H1 (cell line): ENCODE results near the gene RBM4. TPM values are rescaled to one million over a fixed set of nuclear protein-coding genes. Genes with fewer than 3 reads are reported as not detected.

ENCODE experiments used
- CTCF ChIA-PET: fragments of 300-600 bp; sonication (Branson Sonifier 250); formaldehyde crosslinking; loops from one replicate; lab custom pipeline; 2021; ENCODE audit not compliant: partially characterized antibody; lab: Charles Lee
- POLR2A ChIA-PET: fragments of 300-600 bp; sonication (Branson Sonifier 250); formaldehyde crosslinking; loops from one replicate; lab custom pipeline; 2021; ENCODE audit warnings: inconsistent platforms; ENCODE audit not compliant: partially characterized antibody; lab: Charles Lee
- DNase-seq, 2 experiments: peaks; one replicate each; pipeline versions ENCODE4 v3.0.0 to v3.0.0-alpha.2; 2010 to 2022; ENCODE audit warnings: low spot score in 2 of 2, low read depth in 1 of 2, mixed read lengths in 1 of 2
- FAIRE-seq: peaks from 2 replicates; lab custom pipeline; 2011; peaks lifted over from hg19 to GRCh38; lab: Jason Lieb, UNC
- H2AFZ ChIP-seq: 2 replicates; pipeline ENCODE4 v1.8.1; 2012; ENCODE audit warnings: low read length, inconsistent platforms
- H2AK5ac ChIP-seq: 2 replicates; pipeline ENCODE4 v1.6.1; 2013; ENCODE audit warnings: low read depth, low read length
- H2BK120ac ChIP-seq: replicated peaks from 2 replicates; pipeline ENCODE3; 2013; ENCODE audit warnings: low read depth, low read length, inconsistent platforms
- H2BK12ac ChIP-seq: 2 replicates; pipeline ENCODE4 v1.6.1; 2013; ENCODE audit warnings: low read depth, low read length
- H2BK15ac ChIP-seq: 2 replicates; pipeline ENCODE4 v1.6.1; 2013; ENCODE audit warnings: low read length
- H2BK20ac ChIP-seq: 2 replicates; pipeline ENCODE4 v1.6.1; 2013; ENCODE audit warnings: low read length
- H2BK5ac ChIP-seq: 2 replicates; pipeline ENCODE4 v1.6.1; 2013; ENCODE audit warnings: low read depth, low read length
- H3K14ac ChIP-seq: 2 replicates; pipeline ENCODE4 v1.6.1; 2013; ENCODE audit warnings: inconsistent platforms; ENCODE audit not compliant: insufficient read length
- H3K18ac ChIP-seq: 2 replicates; pipeline ENCODE4 v1.6.1; 2013; ENCODE audit warnings: low read length; ENCODE audit errors: extremely low read depth
- H3K23ac ChIP-seq: 2 replicates; pipeline ENCODE4 v1.6.1; 2013; ENCODE audit warnings: inconsistent platforms; ENCODE audit not compliant: insufficient read length
- H3K23me2 ChIP-seq: 2 replicates; pipeline ENCODE4 v1.6.1; 2013; ENCODE audit warnings: low read depth, low read length
- H3K27ac ChIP-seq: 2 replicates; pipeline ENCODE4 v1.6.1; 2011; ENCODE audit warnings: low read depth, low read length, inconsistent platforms
- H3K27me3 ChIP-seq, 4 experiments: replicated peaks in 1 of 4; 1 replicate in 1 of 4; 2 replicates in 3 of 4; pipeline versions ENCODE4 v1.6.1 to v1.8.1; 2011 to 2013; ENCODE audit warnings: low read length in 3 of 4, mild to moderate bottlenecking in 3 of 4, inconsistent platforms in 2 of 4, mixed read lengths in 2 of 4, moderate library complexity in 1 of 4; ENCODE audit not compliant: control insufficient read depth in 3 of 4, insufficient read depth in 3 of 4; ENCODE audit errors: extremely low read depth in 1 of 4
- H3K36me3 ChIP-seq, 4 experiments: 2 replicates each; pipeline versions ENCODE4 v1.6.1 to v1.8.1; 2011 to 2013; ENCODE audit warnings: mild to moderate bottlenecking in 4 of 4, low read length in 3 of 4, moderate library complexity in 2 of 4, control low read depth in 1 of 4, inconsistent platforms in 1 of 4; ENCODE audit not compliant: insufficient read depth in 4 of 4, control insufficient read depth in 2 of 4
- H3K4ac ChIP-seq: replicated peaks from 2 replicates; pipeline ENCODE3; 2013; ENCODE audit warnings: low read length, low read depth, mixed read lengths, inconsistent platforms; ENCODE audit not compliant: insufficient read length
- H3K4me1 ChIP-seq, 4 experiments: replicated peaks in 1 of 4; 1 replicate in 1 of 4; 2 replicates in 3 of 4; pipeline versions ENCODE4 v1.6.1 to v1.8.1; 2011 to 2013; ENCODE audit warnings: low read length in 3 of 4, inconsistent platforms in 2 of 4, mixed read lengths in 1 of 4; ENCODE audit not compliant: insufficient read depth in 4 of 4, control insufficient read depth in 3 of 4
- H3K4me2 ChIP-seq, 2 experiments: 2 replicates each; pipeline versions ENCODE4 v1.6.1 to v1.8.1; 2011 to 2013; ENCODE audit warnings: low read depth in 2 of 2, low read length in 2 of 2, control low read depth in 1 of 2, inconsistent platforms in 1 of 2, mild to moderate bottlenecking in 1 of 2; ENCODE audit not compliant: insufficient read depth in 1 of 2
- H3K4me3 ChIP-seq, 4 experiments: fragments of 200-600, 300-600 bp in 1 of 4; sonication (generic), shearing (Covaris generic), sonication (Bioruptor Twin) in 1 of 4; 2 replicates each; pipeline versions ENCODE4 v1.5.1 to v1.8.1; 2011 to 2016; ENCODE audit warnings: low read length in 4 of 4, low read depth in 3 of 4, control low read depth in 2 of 4, inconsistent platforms in 2 of 4, mild to moderate bottlenecking in 2 of 4, mixed read lengths in 1 of 4, moderate library complexity in 1 of 4; ENCODE audit not compliant: insufficient read depth in 2 of 4; ENCODE audit errors: extremely low read depth in 1 of 4
- H3K56ac ChIP-seq: replicated peaks from 2 replicates; pipeline ENCODE3; 2013; ENCODE audit warnings: low read depth, mild to moderate bottlenecking, mixed read lengths, low read length, inconsistent platforms; ENCODE audit not compliant: insufficient read length
- H3K79me1 ChIP-seq: 2 replicates; pipeline ENCODE4 v1.6.1; 2013; ENCODE audit warnings: low read depth, low read length, control low read depth
- H3K79me2 ChIP-seq, 2 experiments: 2 replicates each; pipeline versions ENCODE4 v1.6.1 to v1.8.1; 2012 to 2013; ENCODE audit warnings: low read length in 2 of 2, mild to moderate bottlenecking in 2 of 2, inconsistent platforms in 1 of 2; ENCODE audit not compliant: insufficient read depth in 2 of 2, control insufficient read depth in 1 of 2
- H3K9ac ChIP-seq, 4 experiments: replicated peaks in 1 of 4; 1 replicate in 1 of 4; 2 replicates in 3 of 4; pipeline versions ENCODE4 v1.6.1 to v1.8.1; 2011 to 2013; ENCODE audit warnings: low read depth in 3 of 4, low read length in 3 of 4, control low read depth in 2 of 4, mild to moderate bottlenecking in 2 of 4, moderate library complexity in 2 of 4, inconsistent platforms in 1 of 4; ENCODE audit errors: extremely low read depth in 1 of 4
- H3K9me3 ChIP-seq, 2 experiments: 2 replicates each; pipeline versions ENCODE4 v1.6.1 to v1.8.1; 2012 to 2013; ENCODE audit warnings: mild to moderate bottlenecking in 2 of 2, moderate library complexity in 2 of 2, control low read depth in 1 of 2, inconsistent platforms in 1 of 2, low read depth in 1 of 2, low read length in 1 of 2, mixed read lengths in 1 of 2; ENCODE audit not compliant: insufficient read depth in 2 of 2
- H4K20me1 ChIP-seq, 2 experiments: replicated peaks in 1 of 2; 2 replicates each; pipeline versions ENCODE3 to v1.8.1; 2011 to 2013; ENCODE audit warnings: inconsistent platforms in 2 of 2, low read length in 2 of 2, mild to moderate bottlenecking in 1 of 2; ENCODE audit not compliant: insufficient read depth in 2 of 2, control insufficient read depth in 1 of 2
- H4K5ac ChIP-seq: 2 replicates; pipeline ENCODE4 v1.6.1; 2013; ENCODE audit warnings: low read length, low read depth, mixed read lengths, inconsistent platforms; ENCODE audit not compliant: insufficient read length
- H4K8ac ChIP-seq: 2 replicates; pipeline ENCODE4 v1.8.0; 2013; ENCODE audit warnings: mild to moderate bottlenecking, moderate library complexity, low read length, inconsistent platforms; ENCODE audit not compliant: insufficient read depth; ENCODE audit errors: extremely low read depth
- H4K91ac ChIP-seq: replicated peaks from 2 replicates; pipeline ENCODE3; 2013; ENCODE audit warnings: low read length, mixed read lengths, inconsistent platforms; ENCODE audit not compliant: insufficient read length
- ASH2L ChIP-seq: fragments of 200-600, 300-600 bp; sonication (generic); IDR thresholded peaks from one replicate; pipeline ENCODE4 v1.7.1; 2017; ENCODE audit warnings: low read length
- ATF3 ChIP-seq: IDR thresholded peaks from 2 replicates; pipeline ENCODE4 v1.6.1; 2011; ENCODE audit warnings: low read depth, mild to moderate bottlenecking, low read length; ENCODE audit not compliant: insufficient read depth
- BCL11A ChIP-seq, 2 experiments: IDR thresholded peaks; one replicate each; pipeline ENCODE4 v1.6.1; 2011; ENCODE audit warnings: low read depth in 2 of 2, low read length in 2 of 2, mild to moderate bottlenecking in 2 of 2
- CBX5 ChIP-seq: fragments of 300-800, 300-1000 bp; sonication (generic); IDR thresholded peaks from 2 replicates; pipeline ENCODE4 v1.7.1; 2016; ENCODE audit warnings: antibody characterized with exemption, low read length, low read depth
- EP300 ChIP-seq, 2 experiments: IDR thresholded peaks; 1 replicate in 1 of 2; 2 replicates in 1 of 2; pipeline ENCODE4 v1.6.1; 2011 to 2012; ENCODE audit warnings: low read depth in 2 of 2, low read length in 2 of 2, mild to moderate bottlenecking in 2 of 2, borderline replicate concordance in 1 of 2, inconsistent platforms in 1 of 2, moderate library complexity in 1 of 2
- FOSL1 ChIP-seq: IDR thresholded peaks from 2 replicates; pipeline ENCODE4 v1.6.1; 2011; ENCODE audit warnings: mild to moderate bottlenecking, low read depth, low read length, moderate library complexity; ENCODE audit not compliant: insufficient read depth
- KDM1A ChIP-seq: fragments of 200-600, 300-600 bp; sonication (generic); IDR thresholded peaks from 2 replicates; pipeline ENCODE4 v1.7.1; 2016; ENCODE audit warnings: mild to moderate bottlenecking, low read length, borderline replicate concordance
- KDM4A ChIP-seq: IDR thresholded peaks from one replicate; pipeline ENCODE4 v1.7.1; 2012; ENCODE audit warnings: low read depth, mild to moderate bottlenecking, moderate library complexity, low read length, inconsistent platforms; ENCODE audit not compliant: severe bottlenecking
- RFX5 ChIP-seq: IDR thresholded peaks from 2 replicates; pipeline ENCODE4 v1.6.1; 2011; ENCODE audit warnings: low read depth, low read length, improper control_type of control experiment, borderline replicate concordance
- SIX5 ChIP-seq: IDR thresholded peaks from 2 replicates; pipeline ENCODE4 v1.6.1; 2011; ENCODE audit warnings: mild to moderate bottlenecking, low read depth, low read length
- SRF ChIP-seq: IDR thresholded peaks from 2 replicates; pipeline ENCODE4 v1.6.1; 2011; ENCODE audit warnings: mild to moderate bottlenecking, low read depth, low read length, moderate library complexity
- TAF7 ChIP-seq: optimal IDR thresholded peaks from 2 replicates; pipeline ENCODE3; 2011; ENCODE audit warnings: low read depth, mild to moderate bottlenecking, inconsistent platforms, low read length, moderate library complexity, borderline replicate concordance
- WGBS, 2 experiments: shearing (Covaris generic) in 1 of 2; methylation state at CpG; one replicate each; pipeline versions ENCODE4 v1.1.6 to v1.1.7; 2013 to 2015; ENCODE audit warnings: low lambda C conversion rate in 2 of 2, mixed read lengths in 2 of 2, inconsistent platforms in 1 of 2, low coverage in 1 of 2, missing lambda C conversion rate in 1 of 2; ENCODE audit not compliant: insufficient replicate concordance in 2 of 2, insufficient coverage in 1 of 2, insufficient read length in 1 of 2; ENCODE audit errors: extremely low coverage in 1 of 2, missing lambda C conversion rate in 1 of 2; 5-methylcytosine and 5-hydroxymethylcytosine counted together
- polyA plus RNA-seq, 7 experiments: library from polyadenylated mRNA; depleted of rRNA in 3 of 7; stranded (reverse) in 5 of 7; unstranded in 2 of 7; fragments of >200 nt in 5 of 7; fragments of 200-250 nt in 2 of 7; gene quantifications; 1 replicate in 5 of 7; 2 replicates in 1 of 7; 4 replicates in 1 of 7; pipeline versions ENCODE4 v1.2.1 to v1.2.3, GENCODE V29; 2011 to 2013; ENCODE audit warnings: missing spikeins in 2 of 7, mixed read lengths in 2 of 7
- total RNA-seq: library from RNA; stranded (reverse); fragmentation: NEBNext Ultra II Directional; extraction: Animal tissue kit (Norgen Biotek cat#: 25700); gene quantifications from 2 replicates; pipeline ENCODE4 v1.2.1, GENCODE V29; 2021

RBM4 gene
- total and polyA plus RNA-seq, 2 of the 8 experiments (the other 6 are each of a cell fraction or from before 2014, with no cell fraction given) = 192 to 330 TPM

- Histone ChIP-seq H3K27ac (no peak overlapping the region), H2BK120ac (no peak overlapping the region), H2AFZ (no peak overlapping the region), H3K56ac (no peak overlapping the region), H3K18ac (no peak overlapping the region), H4K5ac (no peak overlapping the region), H4K8ac (no peak overlapping the region), H2AK5ac (no peak overlapping the region), H3K4me3 (no peak overlapping the region), H3K79me1 (peaks cover 11% of the 10 kb centered on the region), H3K9me3 (no peaks in the 10 kb centered on the region), H3K4me1 (peaks cover 0 to 2% (median 0%) of the 10 kb centered on the region in 4 experiments; a peak in 1 of 7 replicates), H2BK20ac (no peak overlapping the region), H3K36me3 (peaks cover 20 to 67% (median 41%) of the 10 kb centered on the region in 4 experiments), H3K27me3 (no peaks in the 10 kb centered on the region), H2BK15ac (no peak overlapping the region), H4K91ac (no peak overlapping the region), H3K23me2 (no peaks in the 10 kb centered on the region), H3K23ac (no peak overlapping the region), H3K14ac (no peak overlapping the region), H4K20me1 (peaks cover 18 to 31% of the 10 kb centered on the region in 2 experiments), H3K79me2 (peaks cover 18 to 84% of the 10 kb centered on the region in 2 experiments), H3K4me2 (no peak overlapping the region), H2BK12ac (no peak overlapping the region), H3K4ac (no peak overlapping the region), H2BK5ac (no peak overlapping the region), H3K9ac (no peak overlapping the region)
- WGBS, 2 experiments = 85% methylated on average over 5 of the region's 5 CpGs; no CpG with 5 or more reads in 1 of the 2 experiments
- CTCF ChIA-PET = interaction anchor here (1.0 to 1.5 kb wide), 4 partner anchors 12 to 70 kb away, joined by 3 read pairs; no protein-coding TSS in a partner anchor
- FAIRE-seq (no peak), DNase-seq (no peak)
- POLR2A ChIA-PET = interaction anchor here (1.6 to 66.2 kb wide), 4 partner anchors 7 to 125 kb away, joined by 3 to 2165 read pairs (median 1093); partner anchors contain the start of genes CCDC87, CCS, RBM14 and RBM4
- TF ChIP-seq KDM1A (no peak), ASH2L (no peak), CBX5 (no peak), ATF3 (no peak), BCL11A (IDR thresholded peaks at IDR 0.05; ENCODE audit: low read depth in 2 of 2, low read length in 2 of 2) (no peak), RFX5 (no peak), FOSL1 (no peak), KDM4A (no peak), SRF (no peak), TAF7 (no peak), SIX5 (no peak), EP300 (IDR thresholded peaks at IDR 0.05; ENCODE audit: borderline replicate concordance in 1 of 2, low read depth in 2 of 2, low read length in 2 of 2) (no peak)
Measured at GRCh38 chr11:66649903-66650302, 11.4 kb downstream of the RBM4 start.
